Stomach smooth muscle (tissue), 2 donors: ENCODE results near the gene LRGUK.

ENCODE experiments used
- H3K27ac ChIP-seq: one replicate; pipeline ENCODE4 v1.7.0; 2013; ENCODE audit warnings: mild to moderate bottlenecking, low read length, inconsistent platforms
- H3K27me3 ChIP-seq, 2 donors: one replicate each; pipeline ENCODE4 v1.7.0; 2013; ENCODE audit warnings: low read length in 2 of 2; ENCODE audit not compliant: insufficient read depth in 2 of 2, control insufficient read depth in 1 of 2
- H3K36me3 ChIP-seq, 2 donors: one replicate each; pipeline ENCODE4 v1.7.0; 2013; ENCODE audit warnings: low read length in 2 of 2; ENCODE audit not compliant: control insufficient read depth in 2 of 2, insufficient read depth in 2 of 2
- H3K4me1 ChIP-seq: one replicate; pipeline ENCODE4 v1.7.0; 2013; ENCODE audit warnings: low read length; ENCODE audit not compliant: control insufficient read depth, insufficient read depth
- H3K4me3 ChIP-seq, 2 donors: one replicate each; pipeline ENCODE4 v1.7.0; 2013; ENCODE audit warnings: low read length in 2 of 2
- H3K9ac ChIP-seq, 2 donors: one replicate each; pipeline ENCODE4 v1.7.0; 2013; ENCODE audit warnings: low read length in 2 of 2, mild to moderate bottlenecking in 1 of 2
- H3K9me3 ChIP-seq, 2 donors: one replicate each; pipeline ENCODE4 v1.7.0; 2013; ENCODE audit warnings: low read length in 2 of 2; ENCODE audit not compliant: control insufficient read depth in 2 of 2
- donor health status: healthy.
- donor health status: Pancreatic carcinoma.

Gene LRGUK

DNA sequence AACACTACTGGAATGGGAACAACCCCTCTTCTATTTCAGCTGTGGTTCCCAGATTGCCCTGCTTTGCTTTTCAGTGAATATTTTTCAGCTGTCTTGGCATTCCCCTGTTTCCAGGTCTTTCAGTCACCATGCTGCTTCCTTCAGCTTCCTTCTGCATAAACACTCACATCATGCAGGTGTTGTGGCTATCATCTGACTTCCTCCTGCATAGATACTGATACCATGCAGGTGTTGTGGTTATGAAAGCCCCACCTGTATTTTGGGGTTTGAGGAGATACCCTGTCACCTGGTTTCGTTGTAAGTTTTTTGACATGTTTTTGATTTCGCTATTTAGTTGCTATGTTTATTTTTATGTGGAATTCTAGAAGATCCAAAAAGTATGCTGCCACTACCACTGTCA, 118.1 kb downstream of the LRGUK start:
- Histone ChIP-seq H3K4me3 (no peak overlapping the region), H3K9ac (no peak overlapping the region), H3K36me3 (no peaks in the 10 kb centered on the region), H3K27me3 (no peaks in the 10 kb centered on the region), H3K4me1 (no peaks in the 10 kb centered on the region), H3K27ac (no peak overlapping the region), H3K9me3 (no peaks in the 10 kb centered on the region)

DNA sequence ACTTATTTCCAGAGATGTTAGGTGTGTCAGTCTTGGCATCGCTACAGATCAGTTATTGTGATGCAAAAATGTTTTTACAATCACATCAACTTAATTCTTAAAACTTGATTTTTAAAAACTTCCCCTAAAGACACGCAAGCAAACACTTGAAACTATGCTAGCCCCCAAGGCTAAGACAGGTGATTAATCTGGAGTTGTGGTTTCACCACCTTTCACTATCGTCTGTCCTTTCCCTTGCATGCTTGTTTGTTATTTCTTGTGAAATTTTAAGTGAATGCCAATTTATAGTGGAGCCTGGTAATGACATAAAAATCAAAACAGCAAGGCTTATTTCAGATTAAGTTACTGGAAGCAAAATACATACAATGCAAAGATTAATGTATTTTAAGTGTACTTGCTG, 119.2 kb downstream of the LRGUK start:
- Histone ChIP-seq H3K4me3 (no peak overlapping the region), H3K9ac (no peak overlapping the region), H3K27me3 (no peaks in the 10 kb centered on the region), H3K27ac (no peak overlapping the region), H3K36me3 (no peaks in the 10 kb centered on the region), H3K4me1 (no peaks in the 10 kb centered on the region), H3K9me3 (no peaks in the 10 kb centered on the region)

DNA sequence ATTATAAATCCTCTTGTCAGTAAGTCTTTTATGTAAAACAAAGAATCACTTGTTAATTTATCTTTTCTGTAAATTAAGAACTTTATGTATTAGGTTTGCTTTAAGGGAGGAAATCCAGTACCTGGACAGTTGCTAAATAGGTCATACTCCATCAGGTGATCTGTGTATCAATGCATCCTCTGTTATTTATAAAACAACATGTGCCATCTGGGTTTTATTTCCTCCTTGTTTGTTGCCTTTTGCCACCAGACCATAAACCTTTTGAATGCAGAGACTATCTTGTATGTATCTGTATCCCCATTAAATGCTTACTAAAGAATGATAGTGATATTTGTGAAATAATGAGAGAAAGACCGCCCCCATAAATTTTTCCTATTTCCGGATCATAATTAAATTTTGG, 119.6 kb downstream of the LRGUK start:
- Histone ChIP-seq H3K4me3 (no peak overlapping the region), H3K27ac (no peak overlapping the region), H3K27me3 (no peaks in the 10 kb centered on the region), H3K36me3 (no peaks in the 10 kb centered on the region), H3K9me3 (no peaks in the 10 kb centered on the region), H3K9ac (no peak overlapping the region), H3K4me1 (no peaks in the 10 kb centered on the region)

DNA sequence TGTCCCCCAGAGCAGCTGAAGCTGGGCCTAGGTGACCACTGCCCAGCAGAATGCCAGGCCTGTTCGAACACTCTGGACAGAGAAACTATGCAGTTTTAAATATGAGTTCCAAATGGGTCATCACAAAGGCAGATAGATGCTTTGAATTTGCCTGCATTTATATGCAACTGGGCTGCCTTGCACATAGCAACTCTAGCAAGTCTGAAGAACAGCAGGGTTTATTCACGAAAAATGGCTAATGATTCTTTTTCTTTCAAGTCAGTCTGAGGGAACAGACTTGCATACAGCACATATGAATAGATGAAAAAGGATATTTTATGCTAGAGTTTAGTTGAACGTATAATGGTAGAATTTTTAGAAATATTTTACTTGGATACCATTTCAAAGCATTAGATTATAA, 121.1 kb downstream of the LRGUK start:
- no peaks in the 10 kb centered on the region for H3K9me3 ChIP-seq
- H3K27me3 ChIP-seq = no peaks in the 10 kb centered on the region
- no peak overlapping the region for H3K27ac ChIP-seq
- H3K36me3 ChIP-seq = no peaks in the 10 kb centered on the region
- H3K4me3 ChIP-seq = no peak overlapping the region
- H3K4me1 ChIP-seq = no peaks in the 10 kb centered on the region
- H3K9ac ChIP-seq = no peak overlapping the region

DNA sequence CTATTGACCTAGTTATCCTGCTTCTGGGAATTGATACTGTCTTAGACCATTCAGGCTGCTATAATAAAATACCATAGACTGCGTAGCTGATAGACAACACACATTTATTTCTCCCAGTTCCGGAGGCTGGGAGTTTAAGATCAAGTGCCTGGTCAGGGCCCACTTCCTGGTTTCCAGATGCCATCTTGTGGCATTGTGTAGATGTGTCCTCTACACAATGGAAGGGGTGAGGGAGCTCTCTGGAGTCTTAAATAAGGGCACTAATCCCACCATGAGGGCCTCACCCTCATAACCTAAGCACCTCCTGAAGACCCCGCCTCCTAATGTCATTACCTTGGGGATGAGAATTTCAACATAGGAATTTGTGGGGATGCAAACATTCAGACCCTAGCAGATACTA, 127.2 kb downstream of the LRGUK start:
- Histone ChIP-seq H3K27ac (no peak overlapping the region), H3K36me3 (no peaks in the 10 kb centered on the region), H3K27me3 (no peaks in the 10 kb centered on the region), H3K9ac (no peak overlapping the region), H3K9me3 (no peaks in the 10 kb centered on the region), H3K4me3 (no peak overlapping the region), H3K4me1 (no peaks in the 10 kb centered on the region)

DNA sequence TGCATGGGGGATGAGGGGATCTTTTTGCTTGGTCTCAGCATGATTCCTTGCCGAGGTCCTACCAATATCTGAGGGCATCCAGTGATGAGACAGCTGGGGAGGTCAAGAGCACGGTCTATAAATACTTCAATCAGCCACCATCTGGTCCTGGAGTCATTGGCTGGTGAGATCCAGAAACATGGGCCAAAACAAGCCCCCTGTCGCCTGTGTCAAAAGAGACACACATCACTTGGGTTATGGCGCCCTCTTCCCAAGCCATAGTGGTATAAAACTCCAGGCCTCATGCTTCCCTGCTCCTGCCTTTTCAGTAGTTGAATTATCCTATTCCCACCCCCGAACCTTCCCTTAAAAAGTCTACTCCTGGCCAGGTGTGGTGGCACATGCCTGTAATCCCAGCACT, 128.7 kb downstream of the LRGUK start:
- H3K9ac ChIP-seq = no peak overlapping the region
- no peaks in the 10 kb centered on the region for H3K27me3 ChIP-seq

DNA sequence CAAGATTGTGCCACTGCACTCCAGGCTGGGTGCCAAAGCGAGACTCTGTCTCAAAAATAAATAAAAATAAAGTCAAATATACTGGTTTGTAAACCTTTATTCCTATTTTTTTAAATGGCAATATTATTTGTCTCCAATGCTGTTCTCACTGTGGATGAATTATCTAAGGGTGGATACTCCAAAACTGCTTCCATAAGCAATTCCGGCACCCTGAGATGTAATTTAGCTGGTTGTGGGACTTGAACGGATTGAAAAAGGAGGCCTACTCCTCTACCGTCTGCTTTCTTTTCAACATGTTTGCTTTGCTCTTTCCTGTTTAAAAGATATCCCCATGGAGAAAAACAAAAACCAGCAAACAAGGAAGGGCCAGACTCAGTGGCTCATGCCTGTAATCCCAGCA, 135.2 kb downstream of the LRGUK start:
- no peaks in the 10 kb centered on the region for H3K27me3 ChIP-seq
- H3K36me3 ChIP-seq = no peaks in the 10 kb centered on the region
- no peak overlapping the region for H3K27ac ChIP-seq
- no peak overlapping the region for H3K4me3 ChIP-seq
- H3K9me3 ChIP-seq = no peaks in the 10 kb centered on the region
- H3K9ac ChIP-seq = no peak overlapping the region
- no peaks in the 10 kb centered on the region for H3K4me1 ChIP-seq

More for the DNA sequence above, 128.7 kb downstream of the LRGUK start:
- no peaks in the 10 kb centered on the region for H3K9me3 ChIP-seq
- no peaks in the 10 kb centered on the region for H3K36me3 ChIP-seq
- H3K4me3 ChIP-seq = no peak overlapping the region
- H3K27ac ChIP-seq = no peak overlapping the region
- H3K4me1 ChIP-seq = no peaks in the 10 kb centered on the region

DNA sequence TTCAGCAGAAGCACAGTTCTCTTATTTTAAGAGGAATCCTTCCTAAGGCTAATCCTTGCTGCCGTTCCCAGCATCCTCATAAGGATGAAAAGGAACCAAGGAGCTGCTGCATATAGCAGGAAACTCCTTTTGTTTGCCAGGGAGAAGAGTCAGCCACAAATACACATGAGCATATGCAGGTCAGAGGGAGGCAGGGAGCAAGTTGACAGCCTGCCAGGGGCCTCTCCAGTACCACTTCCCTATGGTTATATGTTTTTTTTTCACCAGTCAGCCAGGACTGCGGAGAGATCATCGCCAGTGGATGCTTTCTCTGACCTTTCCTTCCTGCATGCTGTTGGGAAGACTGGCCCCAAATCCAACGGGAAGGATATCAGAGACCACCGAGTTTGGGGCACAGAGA, 149.8 kb downstream of the LRGUK start:
- Histone ChIP-seq H3K9ac (no peak overlapping the region), H3K4me1 (no peaks in the 10 kb centered on the region), H3K4me3 (no peak overlapping the region), H3K9me3 (no peaks in the 10 kb centered on the region), H3K36me3 (no peaks in the 10 kb centered on the region), H3K27me3 (peaks cover 0 to 3% of the 10 kb centered on the region in 2 donors), H3K27ac (no peak overlapping the region)

DNA sequence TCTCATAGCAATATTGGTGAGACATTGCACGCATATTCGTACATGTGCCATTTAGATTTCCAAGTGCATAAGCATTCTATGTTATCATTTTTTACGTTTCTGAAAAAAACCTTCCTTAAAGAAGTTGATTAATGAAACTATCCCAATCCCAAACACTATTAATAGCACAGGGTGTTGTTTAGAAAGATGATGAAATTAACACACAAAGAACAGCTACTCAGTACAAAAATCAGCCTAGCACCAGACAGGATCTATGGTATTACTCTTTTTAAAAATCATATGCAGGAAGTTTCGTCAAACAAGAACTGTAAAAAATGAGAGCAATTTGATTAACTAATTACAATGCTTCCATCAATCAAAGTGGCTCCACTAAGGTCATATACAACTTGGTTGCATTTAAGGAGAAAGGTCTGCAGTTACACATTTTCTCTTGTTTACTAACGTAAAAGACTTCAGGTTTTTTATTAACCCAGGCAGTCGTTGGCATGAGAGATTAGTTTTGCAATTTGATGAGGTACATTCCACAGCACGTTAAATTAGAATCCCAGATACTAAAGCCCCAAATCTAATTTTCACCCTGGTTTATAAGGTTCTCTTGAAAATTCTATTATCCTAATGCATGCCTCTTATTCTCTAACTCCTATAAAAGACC, 151.5 kb downstream of the LRGUK start:
- H3K9ac ChIP-seq = no peak overlapping the region
- peaks cover 0 to 9% of the 10 kb centered on the region in 2 donors for H3K27me3 ChIP-seq
- no peaks in the 10 kb centered on the region for H3K4me1 ChIP-seq
- H3K4me3 ChIP-seq = no peak overlapping the region
- H3K27ac ChIP-seq = no peak overlapping the region
- H3K9me3 ChIP-seq = no peaks in the 10 kb centered on the region
- H3K36me3 ChIP-seq = no peaks in the 10 kb centered on the region

DNA sequence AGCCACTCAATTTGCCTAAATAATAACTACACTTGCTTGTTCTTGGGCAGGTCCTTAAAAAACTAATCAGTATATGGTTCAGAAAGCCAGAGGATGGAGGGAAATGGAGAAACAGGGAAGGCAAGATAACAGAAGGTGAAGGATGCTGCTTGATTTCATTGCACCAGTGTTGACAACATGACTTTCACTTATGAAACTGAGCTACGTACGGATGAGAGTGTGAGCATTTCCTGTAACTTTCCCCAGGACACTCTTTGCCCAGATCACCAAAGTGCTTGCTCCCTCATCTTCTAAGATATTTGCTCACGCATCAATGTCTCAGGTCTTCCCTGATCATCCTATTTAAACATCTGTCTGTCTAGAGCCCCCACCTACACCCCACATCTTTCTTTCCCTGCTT, 152.2 kb downstream of the LRGUK start:
- Histone ChIP-seq H3K4me1 (no peaks in the 10 kb centered on the region), H3K9me3 (no peaks in the 10 kb centered on the region), H3K36me3 (no peaks in the 10 kb centered on the region), H3K27ac (no peak overlapping the region), H3K4me3 (no peak overlapping the region), H3K9ac (no peak overlapping the region), H3K27me3 (peaks cover 0 to 10% of the 10 kb centered on the region in 2 donors)

DNA sequence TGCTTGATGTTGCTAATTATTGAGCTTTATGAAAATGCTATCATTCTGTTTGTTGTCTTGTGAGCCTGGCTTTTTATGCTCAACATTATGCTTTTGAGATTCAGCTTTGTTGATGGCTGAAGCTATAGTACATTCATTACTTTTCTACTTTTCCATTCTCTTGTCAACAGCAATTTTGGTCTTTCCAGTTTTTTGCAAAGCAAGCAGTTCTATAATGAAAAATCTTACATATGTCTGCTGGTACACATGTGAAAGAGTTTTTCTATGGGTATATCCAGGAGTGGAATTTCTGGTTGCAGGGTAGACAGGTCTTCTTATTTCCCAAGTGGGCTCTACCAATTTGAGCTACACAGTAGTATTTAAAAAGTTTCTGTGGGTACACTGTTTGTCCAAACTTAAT, 152.8 kb downstream of the LRGUK start:
- no peaks in the 10 kb centered on the region for H3K4me1 ChIP-seq
- H3K27ac ChIP-seq = no peak overlapping the region
- H3K9me3 ChIP-seq = no peaks in the 10 kb centered on the region
- no peak overlapping the region for H3K9ac ChIP-seq
- peaks cover 0 to 10% of the 10 kb centered on the region in 2 donors for H3K27me3 ChIP-seq
- no peak overlapping the region for H3K4me3 ChIP-seq
- no peaks in the 10 kb centered on the region for H3K36me3 ChIP-seq
